Measurements from ENCODE around the gene RIN3. TPM values are rescaled to one million over a fixed set of nuclear protein-coding genes. Genes with fewer than 3 reads are reported as not detected.

RIN3 gene
- total RNA-seq, 2 experiments from 2014 or later = 52.6 to 56.8 TPM

- H3K4me3 Mint-ChIP-seq = no peak overlapping the region
These were observed 38.0 kb upstream of the RIN3 start for GRCh38 chr14:92475451-92476187.

DNA sequence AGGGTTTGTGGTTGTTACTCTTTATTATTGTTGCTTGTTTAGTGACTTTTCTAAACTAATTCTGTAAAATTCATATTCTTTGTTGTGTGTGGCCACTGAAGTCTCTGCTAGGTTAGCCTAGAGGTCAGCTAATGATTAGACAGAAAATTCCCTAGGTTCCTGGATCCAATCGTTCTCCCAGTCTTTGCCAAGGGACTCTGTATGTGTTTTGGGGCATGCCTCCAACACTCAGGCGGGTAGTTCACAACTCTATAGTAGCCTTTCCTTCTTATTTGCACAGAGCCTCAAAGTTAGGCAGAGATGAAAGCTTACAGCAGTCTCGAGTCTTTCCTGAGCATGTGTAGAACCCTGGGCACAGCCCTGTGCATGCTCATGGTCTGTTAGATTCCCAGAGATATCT is 32.7 kb upstream of the RIN3 start:
- no peak for DNase-seq
- CTCF ChIA-PET = interaction anchor here (0.6 kb wide), 1 partner anchor 286 kb away, joined by 3 read pairs; no protein-coding TSS in a partner anchor
- Mint-ChIP-seq H3K4me1 (no peaks in the 10 kb centered on the region), H3K9me3 (peaks cover 3% of the 10 kb centered on the region), H3K4me3 (no peak overlapping the region), H3K27ac (no peak overlapping the region), H3K27me3 (peaks cover 26% of the 10 kb centered on the region), H3K36me3 (ENCODE audit: low read depth) (no peaks in the 10 kb centered on the region)
- POLR2A ChIA-PET = no interaction called here

More at GRCh38 chr14:92475451-92476187, 38.0 kb upstream of the RIN3 start:
- Mint-ChIP-seq H3K36me3 (ENCODE audit: low read depth) (no peaks in the 10 kb centered on the region), H3K27me3 (peaks cover 12% of the 10 kb centered on the region), H3K27ac (no peak overlapping the region), H3K4me1 (peaks cover 2% of the 10 kb centered on the region), H3K9me3 (peaks cover 3% of the 10 kb centered on the region)
- DNase-seq = no peak
- ChIA-PET CTCF (no interaction called here), POLR2A (no interaction called here)

GRCh38 chr14:92481386-92481785 is 32.2 kb upstream of the RIN3 start:
- DNase-seq = no peak
- Mint-ChIP-seq H3K9me3 (peaks cover 3% of the 10 kb centered on the region), H3K4me1 (no peaks in the 10 kb centered on the region), H3K27me3 (peaks cover 26% of the 10 kb centered on the region), H3K36me3 (ENCODE audit: low read depth) (no peaks in the 10 kb centered on the region), H3K4me3 (no peak overlapping the region), H3K27ac (no peak overlapping the region)
- CTCF ChIA-PET = interaction anchor here (0.6 kb wide), 1 partner anchor 286 kb away, joined by 3 read pairs; no protein-coding TSS in a partner anchor
- POLR2A ChIA-PET = no interaction called here

- CTCF ChIA-PET = no interaction called here
- DNase-seq = no peak
- POLR2A ChIA-PET = no interaction called here
- no peaks in the 10 kb centered on the region for H3K36me3 Mint-ChIP-seq (ENCODE audit: low read depth)
- no peak overlapping the region for H3K4me3 Mint-ChIP-seq
- peaks cover 3% of the 10 kb centered on the region for H3K9me3 Mint-ChIP-seq
- H3K27me3 Mint-ChIP-seq = peaks cover 26% of the 10 kb centered on the region
- no peak overlapping the region for H3K27ac Mint-ChIP-seq
- no peaks in the 10 kb centered on the region for H3K4me1 Mint-ChIP-seq
These were observed 31.6 kb upstream of the RIN3 start for GRCh38 chr14:92481811-92482555.

- ChIA-PET POLR2A (no interaction called here), CTCF (interaction anchor here (0.6 to 1.9 kb wide), 2 partner anchors 9 to 79 kb away, joined by 4 read pairs; no protein-coding TSS in a partner anchor)
- no peaks in the 10 kb centered on the region for H3K4me1 Mint-ChIP-seq
- H3K9me3 Mint-ChIP-seq = peaks cover 3% of the 10 kb centered on the region
- H3K36me3 Mint-ChIP-seq (ENCODE audit: low read depth) = no peaks in the 10 kb centered on the region
- H3K27me3 Mint-ChIP-seq = peaks cover 29% of the 10 kb centered on the region
- no peak overlapping the region for H3K27ac Mint-ChIP-seq
- no peak for DNase-seq
- no peak overlapping the region for H3K4me3 Mint-ChIP-seq
These were observed 30.8 kb upstream of the RIN3 start for GRCh38 chr14:92482621-92483319.

DNA sequence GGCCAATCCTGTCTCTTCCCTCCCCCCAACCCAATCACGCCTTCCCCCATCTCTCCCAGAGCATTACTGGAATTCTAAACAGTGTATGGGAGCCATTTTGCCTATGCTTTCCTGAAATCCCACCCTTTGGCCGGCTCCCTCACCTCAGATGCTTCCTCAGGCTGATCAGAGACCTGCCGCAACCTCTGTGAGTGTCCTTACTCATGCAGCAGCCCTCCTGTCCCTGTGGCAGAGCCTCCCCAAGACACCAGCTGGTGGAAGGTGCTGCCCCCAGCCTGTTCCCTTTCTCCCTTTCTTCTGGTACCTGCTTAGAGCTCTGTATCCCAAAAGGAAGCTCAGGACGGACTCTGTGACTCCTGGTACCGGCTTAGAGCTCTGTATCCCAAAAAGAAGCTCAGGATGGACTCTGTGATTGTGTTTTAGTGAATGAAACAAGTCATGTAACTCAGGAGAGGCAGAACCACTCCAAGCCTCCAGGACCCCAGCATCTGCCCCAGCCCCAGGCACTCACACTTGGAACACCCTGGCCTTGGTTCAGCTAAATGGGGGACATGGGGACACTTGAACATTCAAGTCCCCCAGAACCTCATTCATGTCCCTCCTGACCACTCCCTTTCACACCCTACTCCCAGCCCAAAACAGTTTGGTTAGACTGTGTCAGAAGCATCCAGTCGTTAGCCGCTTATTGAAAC is 29.3 kb upstream of the RIN3 start:
- no peaks in the 10 kb centered on the region for H3K4me1 Mint-ChIP-seq

GRCh38 chr14:92486881-92487280 is 26.7 kb upstream of the RIN3 start:
- Mint-ChIP-seq H3K9me3 (no peaks in the 10 kb centered on the region), H3K36me3 (ENCODE audit: low read depth) (no peaks in the 10 kb centered on the region), H3K27ac (no peak overlapping the region), H3K4me1 (no peaks in the 10 kb centered on the region), H3K4me3 (no peak overlapping the region), H3K27me3 (peaks cover 7% of the 10 kb centered on the region)
- ChIA-PET POLR2A (no interaction called here), CTCF (interaction anchor here (0.6 kb wide), 1 partner anchor 108 kb away, joined by 3 read pairs; no protein-coding TSS in a partner anchor)
- no peak for DNase-seq

More for the DNA sequence above, 29.3 kb upstream of the RIN3 start:
- ChIA-PET POLR2A (no interaction called here), CTCF (interaction anchor here (1.9 kb wide), 1 partner anchor 11 kb away, joined by 4 read pairs; no protein-coding TSS in a partner anchor)
- DNase-seq = no peak
- Mint-ChIP-seq H3K27ac (no peak overlapping the region), H3K27me3 (peaks cover 24% of the 10 kb centered on the region), H3K9me3 (no peaks in the 10 kb centered on the region), H3K4me3 (no peak overlapping the region), H3K36me3 (ENCODE audit: low read depth) (no peaks in the 10 kb centered on the region)

- ChIA-PET POLR2A (no interaction called here), CTCF (interaction anchor here (1.1 kb wide), 1 partner anchor 30 kb away, joined by 3 read pairs; no protein-coding TSS in a partner anchor)
- Mint-ChIP-seq H3K4me1 (no peaks in the 10 kb centered on the region), H3K36me3 (ENCODE audit: low read depth) (no peaks in the 10 kb centered on the region), H3K27me3 (peaks cover 3% of the 10 kb centered on the region), H3K9me3 (no peaks in the 10 kb centered on the region), H3K27ac (no peak overlapping the region), H3K4me3 (no peak overlapping the region)
- no peak for DNase-seq
These were observed 26.0 kb upstream of the RIN3 start for GRCh38 chr14:92487513-92488133.

GRCh38 chr14:92489394-92490238 is 24.0 kb upstream of the RIN3 start:
- CTCF ChIA-PET = no interaction called here
- POLR2A ChIA-PET = no interaction called here
- Mint-ChIP-seq H3K9me3 (no peaks in the 10 kb centered on the region), H3K36me3 (ENCODE audit: low read depth) (no peaks in the 10 kb centered on the region), H3K27ac (no peak overlapping the region), H3K27me3 (peaks cover 3% of the 10 kb centered on the region), H3K4me1 (no peaks in the 10 kb centered on the region), H3K4me3 (no peak overlapping the region)
- DNase-seq = no peak

GRCh38 chr14:92490239-92490959 is 23.2 kb upstream of the RIN3 start:
- H3K4me1 Mint-ChIP-seq = no peaks in the 10 kb centered on the region
- no peaks in the 10 kb centered on the region for H3K36me3 Mint-ChIP-seq (ENCODE audit: low read depth)
- no peak for DNase-seq
- H3K9me3 Mint-ChIP-seq = no peaks in the 10 kb centered on the region
- no peak overlapping the region for H3K4me3 Mint-ChIP-seq
- no peak overlapping the region for H3K27ac Mint-ChIP-seq
- H3K27me3 Mint-ChIP-seq = peaks cover 3% of the 10 kb centered on the region
- ChIA-PET POLR2A (interaction anchor here (0.6 kb wide), 1 partner anchor 64 kb away, joined by 5 read pairs; no protein-coding TSS in a partner anchor), CTCF (no interaction called here)

GRCh38 chr14:92491782-92492181 is 21.8 kb upstream of the RIN3 start:
- Mint-ChIP-seq H3K4me1 (no peaks in the 10 kb centered on the region), H3K27me3 (peaks cover 3% of the 10 kb centered on the region), H3K27ac (no peak overlapping the region), H3K36me3 (ENCODE audit: low read depth) (no peaks in the 10 kb centered on the region), H3K9me3 (no peaks in the 10 kb centered on the region), H3K4me3 (no peak overlapping the region)
- ChIA-PET CTCF (no interaction called here), POLR2A (no interaction called here)
- no peak for DNase-seq

All from activated CD4-positive, alpha-beta T cell treated with anti-CD3 and anti-CD28 coated beads, Interleukin-2, amount 10 ng/mL, durations not matched to agents 7 days and 5 days (primary cell).